H9 (cell line): ENCODE results near the gene EED. TPM values are rescaled to one million over a fixed set of nuclear protein-coding genes. Genes with fewer than 3 reads are reported as not detected.

ENCODE experiments used
- DNase-seq: peaks from one replicate; pipeline ENCODE4 v3.0.0-alpha.2; 2017
- H2AFZ ChIP-seq: one replicate; pipeline ENCODE4 v1.6.1; 2013; ENCODE audit warnings: mild to moderate bottlenecking, low read length, control low read depth, moderate library complexity
- H2AK5ac ChIP-seq: 2 replicates; pipeline ENCODE4 v1.6.1; 2013; ENCODE audit warnings: low read length, control low read depth, mixed read lengths; ENCODE audit not compliant: insufficient read length
- H2BK120ac ChIP-seq: one replicate; pipeline ENCODE4 v1.6.1; 2013; ENCODE audit warnings: low read depth, mild to moderate bottlenecking, low read length, control low read depth, inconsistent platforms; ENCODE audit not compliant: poor library complexity, severe bottlenecking
- H2BK12ac ChIP-seq: 2 replicates; pipeline ENCODE4 v1.6.1; 2013; ENCODE audit warnings: low read length, control low read depth, mixed read lengths, low read depth; ENCODE audit not compliant: insufficient read length
- H2BK15ac ChIP-seq: 2 replicates; pipeline ENCODE4 v1.6.1; 2013; ENCODE audit warnings: low read depth, low read length, control low read depth
- H2BK20ac ChIP-seq: one replicate; pipeline ENCODE4 v1.6.1; 2013; ENCODE audit warnings: low read depth, mild to moderate bottlenecking, low read length, control low read depth, inconsistent platforms; ENCODE audit not compliant: poor library complexity, severe bottlenecking
- H2BK5ac ChIP-seq: 2 replicates; pipeline ENCODE4 v1.6.1; 2013; ENCODE audit warnings: low read length, control low read depth, mixed read lengths; ENCODE audit not compliant: insufficient read length
- H3K14ac ChIP-seq: 2 replicates; pipeline ENCODE4 v1.6.1; 2013; ENCODE audit warnings: low read length, control low read depth; ENCODE audit not compliant: insufficient read depth
- H3K18ac ChIP-seq: 2 replicates; pipeline ENCODE4 v1.6.1; 2013; ENCODE audit warnings: low read depth, mild to moderate bottlenecking, mixed read lengths, low read length, control low read depth; ENCODE audit not compliant: insufficient read length
- H3K23ac ChIP-seq: 2 replicates; pipeline ENCODE4 v1.6.1; 2013; ENCODE audit warnings: low read length, control low read depth, mixed read lengths, low read depth; ENCODE audit not compliant: insufficient read length
- H3K23me2 ChIP-seq: 2 replicates; pipeline ENCODE4 v1.6.1; 2013; ENCODE audit warnings: low read depth, mild to moderate bottlenecking, mixed read lengths, low read length, control low read depth; ENCODE audit not compliant: insufficient read length, poor library complexity, severe bottlenecking
- H3K27ac ChIP-seq: 2 replicates; pipeline ENCODE4 v1.5.1; 2013; ENCODE audit warnings: low read length, control low read depth, mixed read lengths, low read depth; ENCODE audit not compliant: insufficient read length
- H3K27me3 ChIP-seq: 2 replicates; pipeline ENCODE4 v1.6.1; 2013; ENCODE audit warnings: low read length, control low read depth, inconsistent platforms; ENCODE audit not compliant: insufficient read depth
- H3K4ac ChIP-seq: 2 replicates; pipeline ENCODE4 v1.6.1; 2013; ENCODE audit warnings: low read depth, mild to moderate bottlenecking, control low read depth, inconsistent platforms, low read length, moderate library complexity
- H3K4me1 ChIP-seq: 2 replicates; pipeline ENCODE4 v1.6.1; 2013; ENCODE audit warnings: low read length, control low read depth, inconsistent platforms; ENCODE audit not compliant: insufficient read depth
- H3K4me2 ChIP-seq: 2 replicates; pipeline ENCODE4 v1.6.1; 2013; ENCODE audit warnings: low read length, control low read depth, mixed read lengths; ENCODE audit not compliant: insufficient read length, insufficient read depth
- H3K56ac ChIP-seq: 2 replicates; pipeline ENCODE4 v1.6.1; 2013; ENCODE audit warnings: low read depth, mild to moderate bottlenecking, mixed read lengths, low read length, control low read depth; ENCODE audit not compliant: insufficient read length
- H3K79me1 ChIP-seq: 2 replicates; pipeline ENCODE4 v1.6.1; 2013; ENCODE audit warnings: low read depth, mild to moderate bottlenecking, moderate library complexity, low read length, control low read depth, inconsistent platforms; ENCODE audit not compliant: insufficient read depth, poor library complexity, severe bottlenecking
- H3K79me2 ChIP-seq: 2 replicates; pipeline ENCODE4 v1.6.1; 2013; ENCODE audit warnings: low read length, control low read depth, inconsistent platforms; ENCODE audit not compliant: insufficient read depth
- H3K9ac ChIP-seq: 2 replicates; pipeline ENCODE4 v1.6.1; 2013; ENCODE audit warnings: low read length, control low read depth, mixed read lengths; ENCODE audit not compliant: insufficient read length; ENCODE audit errors: extremely low read depth
- H3K9me3 ChIP-seq: one replicate; pipeline ENCODE4 v1.6.1; 2013; ENCODE audit warnings: low read depth, low read length, inconsistent platforms; ENCODE audit not compliant: control insufficient read depth
- H3T11ph ChIP-seq: one replicate; pipeline ENCODE4 v1.6.1; 2013; ENCODE audit warnings: mild to moderate bottlenecking, low read length, control low read depth, inconsistent platforms
- H4K20me1 ChIP-seq: one replicate; pipeline ENCODE4 v1.6.1; 2013; ENCODE audit not compliant: control insufficient read depth, insufficient read length, insufficient read depth
- H4K5ac ChIP-seq: 2 replicates; pipeline ENCODE4 v1.6.1; 2013; ENCODE audit warnings: low read depth, mild to moderate bottlenecking, mixed read lengths, low read length, control low read depth; ENCODE audit not compliant: insufficient read length
- H4K8ac ChIP-seq: replicated peaks from 2 replicates; pipeline ENCODE4 v1.6.1; 2013; ENCODE audit warnings: low read length, control low read depth, mixed read lengths, low read depth; ENCODE audit not compliant: insufficient read length
- H4K91ac ChIP-seq: 2 replicates; pipeline ENCODE4 v1.6.1; 2013; ENCODE audit warnings: low read depth, mild to moderate bottlenecking, moderate library complexity, mixed read lengths, low read length, control low read depth; ENCODE audit not compliant: insufficient read length
- H3K27ac Mint-ChIP-seq, 3 experiments: 2 replicates in 2 of 3; 3 replicates in 1 of 3; pipeline ENCODE4 v1.8.0; 2020 to 2021; ENCODE audit warnings: mixed read lengths in 3 of 3, mild to moderate bottlenecking in 1 of 3, moderate library complexity in 1 of 3
- H3K27me3 Mint-ChIP-seq: 2 replicates; pipeline ENCODE4 v1.8.0; 2021; ENCODE audit warnings: low read depth, mild to moderate bottlenecking, moderate library complexity, mixed read lengths
- H3K36me3 Mint-ChIP-seq, 3 experiments: 2 replicates in 2 of 3; 3 replicates in 1 of 3; pipeline ENCODE4 v1.8.0; 2020 to 2021; ENCODE audit warnings: low read depth in 3 of 3, mixed read lengths in 3 of 3; ENCODE audit not compliant: insufficient read depth in 1 of 3
- H3K4me1 Mint-ChIP-seq, 2 experiments: 2 replicates each; pipeline ENCODE4 v1.8.0; 2020; ENCODE audit warnings: mixed read lengths in 2 of 2
- H3K4me3 Mint-ChIP-seq, 2 experiments: 2 replicates in 1 of 2; 3 replicates in 1 of 2; pipeline ENCODE4 v1.8.0; 2020 to 2021; ENCODE audit warnings: mild to moderate bottlenecking in 2 of 2, mixed read lengths in 2 of 2, moderate library complexity in 1 of 2
- H3K9me3 Mint-ChIP-seq, 2 experiments: 2 replicates in 1 of 2; 3 replicates in 1 of 2; pipeline ENCODE4 v1.8.0; 2020; ENCODE audit warnings: mild to moderate bottlenecking in 2 of 2, mixed read lengths in 2 of 2, moderate library complexity in 1 of 2
- WGBS: extraction: QIAGEN DNeasy Blood & Tissue Kit; methylation state at CpG from one replicate; pipeline ENCODE4 v1.1.7; 2013; ENCODE audit warnings: missing lambda C conversion rate, low lambda C conversion rate, mixed read lengths; ENCODE audit not compliant: insufficient read length; ENCODE audit errors: extremely low coverage; 5-methylcytosine and 5-hydroxymethylcytosine counted together
- total RNA-seq: library from RNA; stranded (reverse); gene quantifications from 2 replicates; pipeline ENCODE4 v1.2.1, GENCODE V29; 2021
- TF ChIP-seq, protein P1 (sequence below): fragments of 200-600 bp; sonication (generic); conservative IDR thresholded peaks from 3 replicates; pipeline ENCODE4 v1.8.0; 2021; ENCODE audit warnings: antibody characterized with exemption, mild to moderate bottlenecking

EED gene
- total RNA-seq, 1 experiment from 2014 or later: 34.1 TPM

DNA sequence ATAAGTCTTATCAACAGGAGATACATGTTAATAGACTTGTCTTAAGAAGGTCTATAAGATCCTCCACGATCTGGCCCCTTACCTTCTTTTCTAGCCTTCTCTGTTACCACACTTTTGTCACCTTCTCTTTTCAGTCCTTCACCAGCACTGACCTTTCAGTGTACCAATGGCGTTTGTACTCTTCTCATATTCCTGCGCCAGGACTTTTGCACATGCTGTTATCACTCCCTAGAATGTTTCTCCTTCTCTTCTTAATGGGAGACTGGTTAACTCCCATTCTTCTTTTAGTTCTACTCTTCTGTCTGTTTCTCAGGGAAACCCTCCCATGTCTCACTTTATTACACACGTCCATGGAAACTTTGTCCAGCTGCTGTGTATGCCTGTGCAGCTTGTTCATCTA, 4.4 kb upstream of the EED start:
- Mint-ChIP-seq H3K9me3 (no peaks in the 10 kb centered on the region), H3K4me3 (no peak overlapping the region), H3K36me3 (no peaks in the 10 kb centered on the region), H3K27me3 (no peaks in the 10 kb centered on the region), H3K4me1 (peaks cover 3 to 5% of the 10 kb centered on the region in 2 experiments; a peak in 3 of 4 replicates), H3K27ac (no peak overlapping the region)
- Histone ChIP-seq H3K79me1 (no peaks in the 10 kb centered on the region), H3K79me2 (no peaks in the 10 kb centered on the region), H3K27me3 (no peaks in the 10 kb centered on the region), H3K23ac (no peak overlapping the region), H4K20me1 (no peaks in the 10 kb centered on the region), H3T11ph (no peak overlapping the region), H4K5ac (no peak overlapping the region), H3K4me1 (no peaks in the 10 kb centered on the region), H2BK12ac (no peak overlapping the region), H3K9me3 (no peaks in the 10 kb centered on the region), H3K18ac (no peak overlapping the region), H2AK5ac (no peak overlapping the region), H2BK5ac (no peak overlapping the region), H2BK15ac (no peak overlapping the region), H3K56ac (no peak overlapping the region), H2BK20ac (no peak overlapping the region), H3K23me2 (no peaks in the 10 kb centered on the region), H4K8ac (no peak overlapping the region), H4K91ac (no peak overlapping the region), H3K4me2 (no peak overlapping the region), H3K14ac (no peak overlapping the region), H3K4ac (no peak overlapping the region), H2AFZ (no peak overlapping the region), H2BK120ac (no peak overlapping the region), H3K27ac (no peak overlapping the region), H3K9ac (no peak overlapping the region)
- no peak for DNase-seq
- TF ChIP-seq, protein P1, sequence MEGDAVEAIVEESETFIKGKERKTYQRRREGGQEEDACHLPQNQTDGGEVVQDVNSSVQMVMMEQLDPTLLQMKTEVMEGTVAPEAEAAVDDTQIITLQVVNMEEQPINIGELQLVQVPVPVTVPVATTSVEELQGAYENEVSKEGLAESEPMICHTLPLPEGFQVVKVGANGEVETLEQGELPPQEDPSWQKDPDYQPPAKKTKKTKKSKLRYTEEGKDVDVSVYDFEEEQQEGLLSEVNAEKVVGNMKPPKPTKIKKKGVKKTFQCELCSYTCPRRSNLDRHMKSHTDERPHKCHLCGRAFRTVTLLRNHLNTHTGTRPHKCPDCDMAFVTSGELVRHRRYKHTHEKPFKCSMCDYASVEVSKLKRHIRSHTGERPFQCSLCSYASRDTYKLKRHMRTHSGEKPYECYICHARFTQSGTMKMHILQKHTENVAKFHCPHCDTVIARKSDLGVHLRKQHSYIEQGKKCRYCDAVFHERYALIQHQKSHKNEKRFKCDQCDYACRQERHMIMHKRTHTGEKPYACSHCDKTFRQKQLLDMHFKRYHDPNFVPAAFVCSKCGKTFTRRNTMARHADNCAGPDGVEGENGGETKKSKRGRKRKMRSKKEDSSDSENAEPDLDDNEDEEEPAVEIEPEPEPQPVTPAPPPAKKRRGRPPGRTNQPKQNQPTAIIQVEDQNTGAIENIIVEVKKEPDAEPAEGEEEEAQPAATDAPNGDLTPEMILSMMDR: no peak
- WGBS: no CpG with 5 or more reads among the region's 4 CpGs
